Fibroblast of lung (primary cell): Measurements from ENCODE around the gene ACKR2.

Source experiments
- EZH2 ChIP-seq: IDR thresholded peaks from 2 replicates; pipeline ENCODE4 v1.5.1; 2012; ENCODE audit warnings: low read length, control low read depth, mild to moderate bottlenecking; ENCODE audit errors: missing control alignments
- TF ChIP-seq, protein P1 (sequence below), 2 donors: IDR thresholded peaks in 1 of 2; conservative IDR thresholded peaks in 1 of 2; 1 replicate in 1 of 2; 2 replicates in 1 of 2; pipeline ENCODE4 v1.5.1; 2011 to 2012; ENCODE audit warnings: low read length in 2 of 2, control low read depth in 1 of 2, inconsistent platforms in 1 of 2, low read depth in 1 of 2, mild to moderate bottlenecking in 1 of 2

DNA sequence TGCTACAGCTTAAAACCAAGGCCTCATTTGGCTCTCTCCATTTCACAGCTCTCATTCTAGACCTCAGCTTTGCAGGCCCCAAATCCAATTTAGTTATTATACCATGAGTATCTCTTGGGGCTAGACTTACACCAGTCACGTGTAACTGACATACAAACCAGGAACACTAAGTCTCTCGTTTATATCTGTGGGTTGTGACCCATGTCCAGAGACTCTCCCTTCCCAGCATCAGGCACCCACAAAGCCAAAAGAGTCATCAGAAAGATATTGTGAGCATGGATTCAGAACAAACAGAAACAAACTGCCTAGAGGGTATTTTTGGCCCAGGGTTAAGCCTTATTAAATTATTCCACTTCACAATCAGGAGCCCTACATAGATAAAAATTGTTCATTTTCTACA is 30.6 kb upstream of the ACKR2 start:
- no peak for TF ChIP-seq EZH2
- TF ChIP-seq, protein P1, sequence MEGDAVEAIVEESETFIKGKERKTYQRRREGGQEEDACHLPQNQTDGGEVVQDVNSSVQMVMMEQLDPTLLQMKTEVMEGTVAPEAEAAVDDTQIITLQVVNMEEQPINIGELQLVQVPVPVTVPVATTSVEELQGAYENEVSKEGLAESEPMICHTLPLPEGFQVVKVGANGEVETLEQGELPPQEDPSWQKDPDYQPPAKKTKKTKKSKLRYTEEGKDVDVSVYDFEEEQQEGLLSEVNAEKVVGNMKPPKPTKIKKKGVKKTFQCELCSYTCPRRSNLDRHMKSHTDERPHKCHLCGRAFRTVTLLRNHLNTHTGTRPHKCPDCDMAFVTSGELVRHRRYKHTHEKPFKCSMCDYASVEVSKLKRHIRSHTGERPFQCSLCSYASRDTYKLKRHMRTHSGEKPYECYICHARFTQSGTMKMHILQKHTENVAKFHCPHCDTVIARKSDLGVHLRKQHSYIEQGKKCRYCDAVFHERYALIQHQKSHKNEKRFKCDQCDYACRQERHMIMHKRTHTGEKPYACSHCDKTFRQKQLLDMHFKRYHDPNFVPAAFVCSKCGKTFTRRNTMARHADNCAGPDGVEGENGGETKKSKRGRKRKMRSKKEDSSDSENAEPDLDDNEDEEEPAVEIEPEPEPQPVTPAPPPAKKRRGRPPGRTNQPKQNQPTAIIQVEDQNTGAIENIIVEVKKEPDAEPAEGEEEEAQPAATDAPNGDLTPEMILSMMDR (conservative IDR thresholded peaks at IDR 0.05 in 1 of 2, IDR thresholded peaks at IDR 0.05 in 1 of 2; ENCODE audit: low read depth in 1 of 2, low read length in 2 of 2): no peak
